Measurements from ENCODE around the gene ABR.
"Not testable (repeated sequence)": the region's sequence is repeated elsewhere in the genome, so short reads cannot be mapped to it uniquely, and the experiment has no call there.

The ABR gene

GRCh38 chr17:1170739-1171138, 9.0 kb downstream of the ABR start:
- DNase-seq, result no peak

- no peak for DNase-seq
These were observed 9.9 kb downstream of the ABR start for GRCh38 chr17:1169929-1170312.

GRCh38 chr17:1169221-1169928, 10.4 kb downstream of the ABR start:
- no peak for DNase-seq

- no peak for DNase-seq
These were observed 11.1 kb downstream of the ABR start for GRCh38 chr17:1168533-1169220.

- DNase-seq, result no peak
These were observed 13.5 kb downstream of the ABR start for GRCh38 chr17:1166276-1166675.

GRCh38 chr17:1165836-1166235, 13.9 kb downstream of the ABR start:
- no peak for DNase-seq

- no peak for DNase-seq
These were observed 14.7 kb downstream of the ABR start for GRCh38 chr17:1164935-1165556.

GRCh38 chr17:1162116-1162855, 17.5 kb downstream of the ABR start:
- DNase-seq, result no peak

GRCh38 chr17:1160591-1161390, 19.0 kb downstream of the ABR start:
- DNase-seq, result no peak

GRCh38 chr17:1159431-1160180, 20.2 kb downstream of the ABR start:
- DNase-seq, result no peak

GRCh38 chr17:1158879-1159278, 20.9 kb downstream of the ABR start:
- no peak for DNase-seq

GRCh38 chr17:1156864-1157263, 22.9 kb downstream of the ABR start:
- DNase-seq, result no peak

- no peak for DNase-seq
These were observed 25.1 kb downstream of the ABR start for GRCh38 chr17:1154704-1155103.

GRCh38 chr17:1153795-1154546, 25.8 kb downstream of the ABR start:
- no peak for DNase-seq

- DNase-seq, result not testable (repeated sequence)
These were observed 27.2 kb downstream of the ABR start for GRCh38 chr17:1152582-1152981.

- DNase-seq, result no peak
These were observed 28.7 kb downstream of the ABR start for GRCh38 chr17:1150863-1151600.

- no peak for DNase-seq
These were observed 29.9 kb downstream of the ABR start for GRCh38 chr17:1149869-1150268.

GRCh38 chr17:1147664-1148063, 32.1 kb downstream of the ABR start:
- no peak for DNase-seq

GRCh38 chr17:1146561-1147265, 33.1 kb downstream of the ABR start:
- no peak for DNase-seq
